ENCODE results near the gene SIGLEC12.
"Not testable (repeated sequence)": the region's sequence is repeated elsewhere in the genome, so short reads cannot be mapped to it uniquely, and the experiment has no call there.

SIGLEC12 gene

DNA sequence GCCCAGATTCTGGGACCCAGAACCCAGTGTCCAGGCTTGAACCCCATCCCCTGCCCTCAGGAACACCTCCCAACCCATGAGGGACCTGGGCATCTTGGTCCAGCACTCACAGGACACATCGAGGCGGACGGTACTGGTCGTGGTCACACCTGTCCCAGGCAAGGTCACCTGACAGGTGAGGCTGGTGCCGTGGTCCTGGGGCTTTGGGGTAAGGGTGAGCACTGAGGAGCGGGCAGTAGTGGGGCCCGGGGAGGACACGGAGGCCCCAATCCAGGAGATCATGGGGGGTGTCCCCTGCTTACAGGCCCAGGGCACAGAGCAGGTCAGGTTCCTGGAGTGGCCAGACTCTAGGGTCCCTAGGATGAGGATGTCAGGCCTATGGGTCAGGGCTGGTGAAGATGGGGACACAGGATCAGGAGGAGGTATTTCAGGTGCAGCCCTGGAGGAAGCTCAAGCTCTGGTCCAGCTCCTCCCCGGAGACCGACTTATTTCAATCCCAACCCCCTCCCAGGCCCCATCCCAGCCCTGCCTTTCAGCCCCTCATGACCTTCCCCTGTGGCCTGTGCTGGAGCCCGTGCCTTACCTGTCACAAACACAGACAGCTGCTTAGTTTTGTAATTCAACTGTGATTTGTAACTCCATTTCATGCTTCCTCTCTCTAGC is 44.1 kb downstream of the SIGLEC12 start:
- DNase-seq, result no peak

DNA sequence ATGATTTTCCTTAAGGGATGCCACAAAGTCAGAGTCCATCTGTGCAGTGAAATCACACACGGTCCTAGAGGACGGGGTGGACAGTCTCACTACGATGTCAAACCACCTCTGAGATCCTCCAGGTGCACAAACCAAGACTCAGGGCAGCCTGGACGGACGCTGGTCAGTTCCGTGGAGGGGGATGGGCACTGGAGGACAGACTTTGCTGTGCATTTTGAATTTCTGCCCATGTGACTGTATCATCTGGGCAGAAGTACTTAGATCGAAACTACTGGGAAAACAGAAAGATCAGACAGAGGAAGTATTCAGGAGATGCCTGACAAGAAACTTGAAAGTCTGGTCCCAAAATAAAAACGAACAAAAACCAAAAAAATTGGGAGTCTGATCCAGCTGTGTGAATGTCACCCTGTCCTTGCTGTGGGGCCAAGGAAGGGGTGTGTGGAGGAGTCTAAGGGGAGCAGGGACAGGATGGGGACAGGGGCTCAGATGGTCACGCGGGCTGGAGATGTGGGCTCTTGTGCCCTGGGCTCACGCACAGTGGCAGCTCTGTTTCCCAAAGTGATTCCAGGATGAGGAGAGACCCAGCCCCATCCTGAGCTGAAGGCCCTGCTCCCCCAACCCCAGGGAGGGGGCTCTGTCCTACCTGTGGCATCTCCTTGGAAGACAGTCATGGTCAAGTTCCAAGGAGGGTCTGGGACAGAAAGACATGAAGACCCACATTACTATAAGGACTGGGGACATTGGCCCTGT is 44.9 kb downstream of the SIGLEC12 start:
- no peak for DNase-seq

DNA sequence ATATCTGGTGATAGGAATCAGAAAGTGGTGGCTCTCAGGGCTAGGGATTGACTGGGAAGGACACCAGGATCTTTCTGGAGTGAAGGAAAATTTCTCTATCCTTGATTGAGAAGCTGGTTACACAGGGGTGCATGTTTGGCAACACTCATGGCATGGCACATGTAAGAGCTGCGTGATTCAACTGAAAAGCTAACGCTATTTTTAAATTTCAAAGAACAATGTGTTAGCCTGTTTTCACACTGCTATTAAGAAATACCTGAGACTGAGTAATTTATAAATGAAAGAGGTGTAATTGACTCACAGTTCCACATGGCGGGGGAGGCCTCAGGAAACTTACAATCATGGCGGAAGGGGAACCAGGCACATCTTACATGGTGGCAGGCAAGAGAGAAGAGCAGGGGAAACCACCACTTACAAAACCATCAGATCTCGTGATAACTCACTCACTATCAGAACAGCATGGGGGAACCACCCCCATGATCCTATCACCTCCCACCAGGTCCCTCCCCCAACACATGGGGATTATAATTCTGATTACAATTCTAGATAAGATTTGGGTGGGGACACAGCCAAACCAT is 50.8 kb downstream of the SIGLEC12 start:
- no peak for DNase-seq

DNA sequence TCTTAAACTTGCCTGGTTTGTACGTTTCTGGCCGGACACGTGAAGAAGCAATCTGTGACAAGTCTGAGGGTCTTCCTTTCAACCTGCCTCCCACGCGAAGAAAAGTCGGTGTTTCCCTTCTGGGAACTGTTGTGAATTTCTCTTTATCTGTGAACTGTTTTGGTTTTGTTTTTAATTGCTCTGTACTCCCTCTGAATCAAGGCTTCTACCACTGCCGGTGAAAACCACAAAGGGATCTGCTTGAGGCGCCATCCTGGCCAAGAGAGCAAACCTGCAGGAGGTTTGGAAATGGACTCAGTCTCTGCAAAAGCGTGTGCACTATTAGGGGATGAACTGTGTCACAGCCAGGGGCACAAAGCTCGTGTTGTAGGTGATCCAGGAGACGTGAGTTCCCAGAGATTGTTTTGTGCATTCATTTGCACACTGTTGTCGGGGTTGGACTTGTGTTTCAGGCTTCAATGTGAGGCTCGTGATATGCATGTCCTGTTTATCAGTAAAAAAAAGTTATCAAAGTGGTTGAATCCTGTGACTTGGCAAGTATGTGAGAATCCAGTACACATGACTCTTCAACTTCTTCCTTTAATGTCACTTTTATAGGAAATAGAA is 53.1 kb downstream of the SIGLEC12 start:
- no peak for DNase-seq

DNA sequence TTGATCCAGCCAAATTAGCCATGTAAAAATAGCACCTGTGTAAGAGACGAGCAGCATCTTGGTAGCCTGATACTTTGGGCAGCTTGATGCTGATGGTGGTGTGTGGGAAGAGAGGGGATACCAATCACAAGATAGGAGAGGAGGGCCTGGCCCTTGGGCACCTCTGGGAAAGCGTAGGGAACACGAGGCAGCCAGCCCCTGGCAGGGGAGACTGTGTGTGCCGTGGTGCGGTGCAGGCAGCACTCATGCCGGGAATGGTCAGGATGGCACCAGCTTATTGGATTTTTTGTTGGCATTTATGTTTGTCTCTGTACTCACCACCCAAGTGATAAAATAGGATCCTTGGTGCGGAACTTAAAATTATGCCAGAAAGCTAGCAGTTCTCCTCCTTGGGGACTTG is 53.6 kb downstream of the SIGLEC12 start:
- no peak for DNase-seq

DNA sequence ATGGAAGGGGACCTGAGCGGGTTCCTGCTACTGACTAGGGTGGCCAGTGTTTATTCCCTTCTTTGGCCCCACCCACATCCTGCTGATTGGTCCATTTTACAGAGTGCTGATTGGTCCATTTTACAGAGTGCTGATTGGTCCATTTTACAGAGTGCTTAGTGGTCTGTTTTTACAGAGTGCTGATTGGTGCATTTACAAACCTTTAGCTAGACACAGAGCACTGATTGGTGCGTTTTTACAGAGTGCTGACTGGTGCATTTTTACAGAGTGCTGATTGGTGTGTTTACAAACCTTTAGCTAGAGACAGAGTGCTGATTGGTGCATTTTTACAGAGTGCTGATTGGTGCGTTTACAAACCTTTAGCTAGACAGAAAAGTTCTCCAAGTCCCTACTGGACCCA is 54.1 kb downstream of the SIGLEC12 start:
- not testable (repeated sequence) for DNase-seq

DNA sequence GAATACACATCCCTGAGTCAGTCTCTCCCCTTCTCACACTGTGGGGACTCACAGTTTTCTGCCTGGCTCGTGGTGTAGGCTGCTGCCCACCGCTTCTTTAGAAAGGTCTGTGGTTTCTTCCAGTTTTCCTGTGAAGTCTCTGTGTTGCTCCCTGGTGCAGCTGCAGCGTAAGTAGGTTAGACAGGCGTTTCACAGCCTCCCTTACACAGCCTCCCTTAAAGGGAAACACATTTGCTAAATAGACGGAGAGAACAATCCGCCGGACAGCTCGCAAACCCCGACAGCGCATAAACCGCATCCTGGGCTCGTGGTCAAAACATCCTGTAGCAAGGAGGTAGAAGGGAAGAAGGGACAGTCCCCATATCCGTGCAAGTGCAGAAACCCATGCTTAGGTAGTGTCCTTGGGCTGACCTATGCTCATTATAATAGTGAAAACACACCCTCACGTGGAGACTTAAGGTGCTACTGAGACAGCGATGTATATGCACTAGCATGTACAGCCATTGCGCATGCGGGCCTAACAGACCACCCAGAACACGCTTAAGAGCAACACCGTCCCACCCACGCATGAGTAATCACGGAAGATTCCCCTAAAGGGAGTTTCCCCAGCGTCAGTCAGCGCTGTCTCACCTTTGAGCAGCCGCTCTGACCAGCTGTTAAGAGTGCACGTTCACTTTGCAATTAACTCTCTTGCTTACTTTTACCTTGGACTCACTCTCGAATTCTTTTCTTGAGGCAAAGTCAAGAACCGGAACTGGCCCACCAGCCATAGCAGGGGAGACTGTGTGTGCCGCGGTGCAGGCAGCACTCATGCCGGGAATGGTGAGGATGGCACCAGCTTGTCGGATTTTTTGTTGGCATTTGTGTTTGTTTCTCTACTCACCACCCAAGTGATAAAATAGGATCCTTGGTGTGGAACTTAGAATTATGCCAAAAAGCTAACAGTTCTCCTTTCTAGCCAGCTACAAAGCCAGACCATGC is 59.9 kb downstream of the SIGLEC12 start:
- no peak for DNase-seq
